T-helper 1 cell (primary cell): Measurements from ENCODE around the gene KLF17.

Source experiments
- DNase-seq, 5 donors: peaks; one replicate each; pipeline ENCODE4 v3.0.0-alpha.2; 2012 to 2020
- total RNA-seq, 4 donors: gene quantifications; one replicate each; lab custom pipeline; 2026; lab: John Stamatoyannopoulos, UW

KLF17 gene
- 0 reads per million in 4 donors for total RNA-seq

GRCh38 chr1:44118682-44119081 is at the start of gene KLF17:
Gene KLF17 (plus strand): TSS chr1:44118821. CDS start chr1:44118908, 87 bp downstream.
- DNase-seq, result no peak

DNA sequence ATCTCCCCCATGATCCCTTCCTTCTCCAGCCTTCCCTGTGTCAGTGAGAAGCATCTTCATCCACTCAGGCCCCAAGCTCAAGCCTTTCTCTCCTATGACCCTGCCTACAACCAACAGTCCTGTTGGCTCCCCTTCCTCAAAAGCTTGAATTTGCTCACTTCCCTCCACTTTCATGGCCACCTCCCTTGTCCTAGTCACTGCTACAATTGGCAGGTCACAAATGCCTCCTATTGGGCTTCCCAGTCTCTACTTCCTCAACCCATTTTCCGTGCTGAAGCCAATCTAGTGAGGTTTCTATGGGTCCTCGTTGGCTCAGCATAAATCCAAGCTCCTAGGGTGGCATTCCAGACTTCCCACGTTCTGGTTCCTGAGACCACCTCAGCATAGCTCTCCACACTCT is 47.2 kb upstream of the KLF17 start:
- no peak for DNase-seq

DNA sequence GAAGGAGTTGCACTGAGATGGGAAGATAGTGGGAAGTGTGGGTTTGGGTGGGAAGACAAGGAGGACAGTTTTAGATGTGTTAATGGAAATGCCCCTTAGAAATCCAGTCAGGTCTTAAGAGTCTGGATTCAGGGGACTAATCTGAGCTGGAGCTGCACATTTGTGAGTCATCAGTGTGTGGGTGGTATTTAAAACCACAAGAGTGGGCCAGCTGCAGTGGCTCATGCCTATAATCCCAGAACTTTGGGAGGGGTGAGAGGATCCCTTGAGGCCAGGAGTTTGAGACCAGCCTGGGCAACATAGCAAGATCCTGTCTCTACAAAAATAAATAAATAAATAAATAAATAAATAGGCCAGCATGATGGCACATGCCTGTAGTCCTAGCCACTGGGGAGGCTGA is 46.4 kb upstream of the KLF17 start:
- DNase-seq, result no peak

DNA sequence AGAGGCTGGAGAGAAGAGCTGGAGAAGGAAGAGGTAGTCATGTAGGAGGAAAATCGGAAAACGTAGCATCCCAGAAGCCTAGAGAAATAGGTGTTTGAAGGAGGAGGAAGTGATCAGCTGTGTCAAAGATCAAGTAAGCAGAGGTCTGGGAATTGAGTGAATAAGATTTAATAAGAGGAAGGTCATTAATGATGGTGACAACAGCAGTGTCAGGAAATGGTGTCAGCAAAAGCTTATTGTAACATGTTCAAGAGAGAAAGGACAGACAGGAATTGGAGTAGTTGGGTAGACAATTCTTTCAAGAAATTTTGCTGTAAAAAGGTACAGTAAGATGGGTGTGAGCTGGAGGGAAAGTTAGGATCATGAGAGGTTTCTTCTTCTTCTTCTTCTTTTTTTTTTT is 45.8 kb upstream of the KLF17 start:
- no peak for DNase-seq

GRCh38 chr1:44073528-44073927 is 45.1 kb upstream of the KLF17 start:
- no peak for DNase-seq

DNA sequence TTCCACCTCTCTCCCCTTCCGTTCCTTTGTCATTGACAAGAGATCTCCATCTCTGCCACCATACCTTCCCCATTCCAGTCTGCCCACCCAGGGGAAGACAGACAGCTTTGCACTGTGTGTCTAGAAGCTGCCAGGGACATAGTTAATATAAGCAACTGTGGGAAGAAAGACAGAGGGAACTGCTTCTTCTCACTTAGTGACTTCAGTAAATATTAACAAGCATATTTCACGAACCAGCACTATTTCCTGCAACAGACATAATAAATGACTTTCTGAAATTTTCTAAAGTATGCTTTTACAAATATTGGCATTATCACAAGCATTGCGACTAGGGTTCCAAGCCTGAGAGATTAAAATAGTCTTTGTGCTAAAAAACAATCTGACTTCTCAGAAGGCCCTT is 44.2 kb upstream of the KLF17 start:
- no peak for DNase-seq

GRCh38 chr1:44076066-44076465 is 42.6 kb upstream of the KLF17 start:
- DNase-seq, result no peak

DNA sequence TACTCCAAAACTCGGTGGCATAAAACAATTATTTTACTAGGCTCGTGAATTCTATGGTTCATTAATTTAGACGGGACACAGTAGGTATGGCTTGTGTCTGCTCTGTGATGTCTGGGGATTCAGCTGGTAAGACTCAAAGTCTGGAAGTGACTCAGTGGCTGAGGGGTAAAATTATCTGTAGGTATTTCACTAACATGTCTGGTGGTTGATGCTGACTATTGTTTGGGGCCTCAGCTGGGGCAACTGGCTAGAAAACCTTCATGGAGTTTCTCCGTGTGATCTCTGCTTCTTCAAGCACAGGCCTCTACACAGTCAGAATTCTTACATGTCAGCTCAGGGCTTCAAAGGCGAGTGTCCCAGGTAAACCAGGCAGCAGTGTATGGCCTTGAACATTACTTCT is 41.2 kb upstream of the KLF17 start:
- DNase-seq, result no peak

DNA sequence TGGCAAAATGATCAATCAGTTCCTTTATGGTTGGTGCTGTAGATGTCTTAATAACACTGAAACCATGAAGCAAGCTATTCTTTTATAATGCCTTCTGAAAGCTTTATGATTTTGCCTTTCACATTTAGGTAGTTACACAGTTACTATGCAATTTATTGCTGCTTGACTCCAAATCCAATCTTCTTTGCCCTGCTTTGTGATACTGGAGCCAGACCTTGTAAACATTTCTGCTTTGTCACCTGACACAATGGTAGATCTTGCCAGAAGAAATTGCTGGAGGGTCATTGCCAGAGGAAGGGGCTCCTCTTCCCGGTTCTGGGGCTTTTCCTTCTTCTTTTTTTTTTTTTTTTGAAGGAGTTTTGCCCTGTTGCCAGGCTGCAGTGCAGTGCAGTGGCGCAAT is 40.5 kb upstream of the KLF17 start:
- no peak for DNase-seq

GRCh38 chr1:44079566-44079965 is 39.1 kb upstream of the KLF17 start:
- DNase-seq, result no peak

DNA sequence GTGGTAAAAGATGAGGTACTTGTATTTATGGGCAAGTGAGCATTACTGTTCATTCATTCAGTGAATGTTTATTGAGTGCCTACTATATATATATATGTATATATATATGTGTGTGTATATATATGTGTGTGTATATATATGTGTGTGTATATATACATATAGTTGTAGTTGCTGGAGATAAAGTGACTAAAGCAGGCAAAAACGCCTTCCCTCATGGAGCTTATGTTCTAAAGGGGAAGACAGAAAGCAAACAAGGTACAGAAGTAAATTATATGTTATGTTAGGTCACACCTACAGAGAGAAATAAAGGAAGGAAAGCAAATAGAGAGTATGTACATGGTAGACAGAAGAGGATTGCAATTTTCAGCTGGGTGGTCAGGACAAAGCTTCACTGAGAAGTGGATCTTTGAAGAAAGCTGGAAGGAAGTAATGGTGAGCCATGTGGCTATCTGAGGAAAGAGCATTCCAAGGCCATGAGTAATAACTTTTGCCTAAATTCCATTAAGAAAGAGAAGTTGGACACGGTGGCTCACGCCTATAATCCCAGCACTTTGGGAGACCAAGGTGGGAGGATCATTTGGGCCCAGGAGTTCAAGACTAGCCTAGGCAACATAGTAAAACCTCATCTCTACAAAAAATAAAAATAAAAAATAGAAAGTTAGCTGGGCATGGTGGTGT is 33.5 kb upstream of the KLF17 start:
- DNase-seq, result no peak

GRCh38 chr1:44086692-44087474 is 31.7 kb upstream of the KLF17 start:
- DNase-seq, result no peak

DNA sequence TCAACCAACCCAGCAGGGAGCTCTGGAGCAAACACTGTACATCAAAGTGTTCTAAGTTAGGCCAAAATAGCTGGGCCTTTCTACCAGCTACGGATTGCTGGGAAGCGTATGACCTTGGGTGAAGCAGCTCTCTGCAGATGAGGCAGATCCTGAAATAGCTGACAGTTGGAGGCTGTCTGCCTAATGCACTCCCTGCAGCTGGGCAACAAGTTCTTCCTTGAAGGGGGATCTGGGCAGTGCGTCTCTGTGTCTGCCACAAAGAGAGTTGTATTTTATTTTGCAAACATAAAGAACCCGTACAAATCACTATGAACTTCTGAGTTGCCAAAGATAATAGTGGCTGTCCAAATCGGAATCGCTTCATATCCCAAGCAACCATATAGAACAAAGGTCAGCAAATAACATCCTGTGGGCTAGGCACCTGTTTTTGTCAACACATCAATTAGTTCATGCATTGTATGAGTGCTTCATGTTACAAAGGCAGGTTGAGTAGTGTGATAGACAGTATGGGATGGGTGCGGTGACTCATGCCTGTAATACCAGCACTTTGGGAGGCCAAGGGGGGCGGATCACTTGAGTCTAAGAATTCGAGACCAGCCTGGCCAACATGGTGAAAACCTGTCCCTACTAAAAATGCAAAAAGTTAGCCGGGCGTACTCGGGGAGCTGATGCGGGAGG is 29.1 kb upstream of the KLF17 start:
- no peak for DNase-seq

DNA sequence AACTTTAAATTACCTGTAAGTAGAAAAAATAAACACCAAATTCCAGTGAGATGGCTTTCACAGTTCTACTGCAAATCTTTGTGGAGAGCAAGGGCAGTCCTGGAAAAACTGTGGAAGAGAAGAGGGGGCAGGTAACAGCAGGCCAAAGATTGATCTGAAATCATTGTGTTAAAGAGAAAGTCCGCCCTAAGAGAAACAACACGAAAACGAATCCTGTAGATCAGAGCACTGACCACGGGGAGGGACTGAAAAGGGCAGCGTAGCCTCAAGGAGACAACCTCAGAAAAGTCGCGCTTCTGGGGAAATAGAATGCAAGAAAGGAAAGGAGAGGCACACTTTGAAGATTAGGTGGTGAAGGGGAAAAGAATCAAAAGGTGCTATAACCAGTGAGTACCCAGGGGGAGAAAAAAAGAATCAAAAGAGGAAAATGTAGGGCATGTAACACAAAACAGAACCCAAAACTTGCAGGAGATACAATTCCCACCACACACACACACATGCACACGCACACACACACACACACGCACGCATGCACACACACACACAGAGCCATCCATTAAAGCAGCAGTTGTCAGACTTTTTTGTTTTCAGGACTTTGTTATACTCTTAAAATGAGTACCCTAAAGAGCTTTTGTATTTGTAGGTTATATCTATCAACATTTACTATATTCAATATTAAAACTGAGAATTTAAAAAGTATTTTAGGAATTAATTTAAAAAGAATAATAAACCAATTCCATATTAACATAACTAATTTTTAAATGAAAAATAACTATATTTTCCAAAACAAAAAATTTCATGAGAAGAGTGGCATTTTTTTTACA is 28.0 kb upstream of the KLF17 start:
- DNase-seq, result no peak

DNA sequence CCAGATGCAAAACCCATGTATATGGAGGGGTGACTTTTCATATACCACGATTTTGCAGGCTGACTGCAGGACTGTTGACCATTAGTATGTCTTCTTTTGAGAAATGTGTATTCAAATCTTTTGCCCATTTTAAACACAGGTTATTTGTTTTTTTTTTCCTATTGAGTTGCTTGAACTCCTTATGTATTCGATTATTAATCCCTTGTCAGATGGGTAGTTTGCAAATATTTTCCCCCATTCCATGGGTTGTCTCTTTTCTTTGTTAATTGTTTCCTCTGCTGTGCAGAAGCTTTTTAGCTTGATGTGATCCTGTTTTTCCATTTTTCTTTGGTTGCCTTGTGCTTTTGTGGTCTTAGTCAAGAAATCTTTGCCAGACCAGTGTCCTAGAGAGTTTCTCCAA is 24.6 kb upstream of the KLF17 start:
- DNase-seq, result no peak

- DNase-seq, result no peak
Measured at GRCh38 chr1:44100183-44100868, 18.3 kb upstream of the KLF17 start.

DNA sequence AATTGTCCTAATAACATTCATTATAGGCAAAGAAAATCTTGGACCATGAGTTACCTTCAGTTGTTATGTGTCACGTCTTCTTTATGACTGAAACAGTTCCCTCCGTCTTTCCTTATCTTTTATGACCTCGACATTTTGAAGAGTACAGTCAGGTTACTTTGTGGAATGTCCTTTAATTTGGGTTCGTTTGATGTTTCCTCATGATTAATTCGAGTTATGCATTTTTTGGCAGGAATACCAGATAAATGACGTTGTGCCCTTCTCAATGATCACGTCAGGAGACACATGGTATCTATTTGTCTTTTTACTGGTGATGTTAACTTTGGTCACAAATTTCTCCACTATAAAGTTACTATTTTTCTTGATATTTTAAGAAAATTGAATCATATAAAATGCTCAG is 17.3 kb upstream of the KLF17 start:
- no peak for DNase-seq

DNA sequence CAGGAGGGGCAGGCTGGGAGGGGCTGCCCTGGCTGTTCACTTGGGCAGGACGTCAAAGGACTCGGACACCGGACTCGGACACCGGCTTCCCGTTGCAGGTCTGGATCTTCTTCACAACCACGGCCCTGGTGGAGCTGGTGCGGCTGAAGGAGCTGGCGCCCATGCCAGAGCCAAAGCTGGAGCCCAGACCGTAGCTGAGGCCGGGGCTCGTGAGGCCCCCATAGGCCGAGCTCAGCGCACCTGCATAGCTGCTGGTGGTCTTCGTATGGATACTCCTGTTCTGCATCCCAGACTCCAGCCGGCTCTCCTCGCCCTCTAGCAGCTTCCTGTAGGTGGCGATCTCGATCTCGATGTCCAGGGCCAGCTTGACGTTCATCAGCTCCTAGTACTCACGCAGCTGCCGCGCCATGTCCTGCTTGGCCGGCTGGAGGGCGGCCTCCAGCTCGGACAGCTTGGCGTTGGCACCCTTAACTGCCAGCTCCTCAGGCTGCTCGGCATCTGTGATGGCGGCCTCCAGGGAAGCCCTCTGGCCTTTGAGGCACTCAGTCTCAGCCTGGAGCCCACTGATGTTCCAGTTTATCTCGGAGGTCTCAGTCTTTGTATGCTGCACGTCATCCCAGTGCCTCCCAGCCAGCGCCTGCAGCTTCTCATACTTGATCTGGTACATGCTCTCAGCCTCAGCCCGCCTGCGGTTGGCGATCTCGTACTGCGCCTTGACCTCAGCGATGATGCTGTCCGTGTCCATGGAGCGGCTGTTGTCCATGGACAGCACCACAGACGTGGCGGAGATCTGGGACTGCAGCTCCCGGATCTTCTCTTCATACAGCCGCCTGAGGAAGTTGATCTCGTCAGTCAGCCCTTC is 15.1 kb upstream of the KLF17 start:
- DNase-seq, result no peak

DNA sequence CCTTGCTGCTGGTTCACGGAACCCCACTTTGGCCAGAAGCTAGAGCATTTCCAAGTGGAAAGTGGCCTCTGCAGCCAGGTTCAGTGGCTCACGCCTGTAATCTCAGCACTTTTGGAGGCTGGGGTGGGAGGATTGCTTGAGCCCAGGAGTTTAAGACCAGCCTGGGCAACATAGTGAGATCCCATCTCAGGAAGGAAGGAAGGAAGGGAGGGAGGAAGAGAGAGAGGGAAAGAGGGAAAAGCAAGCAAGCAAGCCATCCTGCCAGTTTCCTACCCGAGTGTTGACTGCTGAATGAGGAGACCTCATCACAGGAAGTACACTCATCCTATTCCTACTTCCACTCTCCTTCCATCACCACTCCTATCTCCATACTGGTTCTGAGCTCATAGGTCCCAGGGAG is 12.8 kb upstream of the KLF17 start:
- no peak for DNase-seq

- no peak for DNase-seq
Measured at GRCh38 chr1:44108241-44108640, 10.4 kb upstream of the KLF17 start.

DNA sequence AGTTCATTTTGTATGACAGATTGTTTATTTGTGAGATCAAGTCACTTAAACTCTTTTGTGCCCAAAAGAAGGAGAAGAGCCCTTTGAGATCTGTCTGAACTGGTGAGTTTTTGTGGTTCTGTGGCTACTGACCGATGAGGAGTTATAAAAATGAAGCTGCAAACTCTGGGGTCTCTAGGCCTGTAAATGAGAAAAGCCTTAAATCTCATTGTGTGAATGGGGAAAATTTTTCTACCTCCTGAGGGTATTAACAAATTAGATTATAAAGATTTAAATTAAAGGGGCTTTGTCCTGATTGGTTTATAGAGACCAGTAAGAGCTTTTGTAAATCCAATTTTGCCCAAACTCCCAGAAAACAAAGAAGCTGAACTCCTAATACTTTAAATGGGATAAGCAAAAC is 9.7 kb upstream of the KLF17 start:
- no peak for DNase-seq
